ENCODE measurements around the gene PLPPR1. TPM values are rescaled to one million over a fixed set of nuclear protein-coding genes. Genes with fewer than 3 reads are reported as not detected.

Gene PLPPR1
- total RNA-seq, 1 experiment from 2014 or later = 2.4 TPM

DNA sequence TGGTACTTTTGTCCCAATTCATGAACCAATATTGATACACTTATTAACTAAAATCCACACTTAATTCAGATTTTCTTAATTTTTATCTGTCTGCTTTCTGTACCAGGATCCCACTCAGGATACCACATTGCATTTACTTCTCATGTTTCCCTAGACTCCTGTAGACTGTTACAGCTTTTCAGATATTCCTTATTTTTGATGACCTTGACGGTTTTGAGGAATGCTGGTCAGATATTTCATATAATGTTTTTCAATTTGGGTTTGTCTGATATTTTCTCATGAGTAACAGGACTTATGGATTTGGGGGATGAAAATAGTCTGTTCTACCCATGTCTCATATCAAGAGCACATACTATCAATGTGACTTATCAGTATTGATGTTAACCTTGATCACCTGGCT lies 37.4 kb downstream of the PLPPR1 start:
- H3K9me3 Mint-ChIP-seq = no peaks in the 10 kb centered on the region
- Histone ChIP-seq H3K79me1 (ENCODE audit: insufficient read depth, low read depth, low read length, poor library complexity, severe bottlenecking) (no peaks in the 10 kb centered on the region), H3K79me2 (ENCODE audit: insufficient read depth, low read length) (no peaks in the 10 kb centered on the region), H3K14ac (ENCODE audit: insufficient read depth, low read length) (no peak overlapping the region), H4K91ac (ENCODE audit: insufficient read length, low read depth, low read length) (no peak overlapping the region), H3K27ac (ENCODE audit: insufficient read length, low read depth, low read length) (no peak overlapping the region), H3K18ac (ENCODE audit: insufficient read length, low read depth, low read length) (no peak overlapping the region), H3K4me2 (ENCODE audit: insufficient read depth, insufficient read length, low read length) (no peak overlapping the region), H4K5ac (ENCODE audit: insufficient read length, low read depth, low read length) (no peak overlapping the region), H3K27me3 (ENCODE audit: insufficient read depth, low read length) (no peaks in the 10 kb centered on the region), H4K8ac (replicated peaks; ENCODE audit: insufficient read length, low read depth, low read length) (no peak overlapping the region), H2BK20ac (ENCODE audit: low read depth, low read length, poor library complexity, severe bottlenecking) (no peak overlapping the region), H2BK12ac (ENCODE audit: insufficient read length, low read depth, low read length) (no peak overlapping the region), H3K23ac (ENCODE audit: insufficient read length, low read depth, low read length) (no peak overlapping the region), H3T11ph (ENCODE audit: low read length) (no peak overlapping the region), H3K9ac (ENCODE audit: extremely low read depth, insufficient read length, low read length) (no peak overlapping the region), H3K23me2 (ENCODE audit: insufficient read length, low read depth, low read length, poor library complexity, severe bottlenecking) (no peaks in the 10 kb centered on the region), H3K4me1 (ENCODE audit: insufficient read depth, low read length) (0 out of 2 replicates have a peak, but pooled peaks cover 1% of the 10 kb centered on the region), H4K20me1 (ENCODE audit: control insufficient read depth, insufficient read depth, insufficient read length) (no peaks in the 10 kb centered on the region), H2AFZ (ENCODE audit: low read length) (no peak overlapping the region), H3K4ac (ENCODE audit: low read depth, low read length) (no peak overlapping the region), H3K9me3 (ENCODE audit: control insufficient read depth, low read depth, low read length) (no peaks in the 10 kb centered on the region), H2BK15ac (ENCODE audit: low read depth, low read length) (no peak overlapping the region), H2BK5ac (ENCODE audit: insufficient read length, low read length) (no peak overlapping the region), H2AK5ac (ENCODE audit: insufficient read length, low read length) (no peak overlapping the region), H2BK120ac (ENCODE audit: low read depth, low read length, poor library complexity, severe bottlenecking) (no peak overlapping the region), H3K56ac (ENCODE audit: insufficient read length, low read depth, low read length) (no peak overlapping the region)
- TF ChIP-seq, protein P1, sequence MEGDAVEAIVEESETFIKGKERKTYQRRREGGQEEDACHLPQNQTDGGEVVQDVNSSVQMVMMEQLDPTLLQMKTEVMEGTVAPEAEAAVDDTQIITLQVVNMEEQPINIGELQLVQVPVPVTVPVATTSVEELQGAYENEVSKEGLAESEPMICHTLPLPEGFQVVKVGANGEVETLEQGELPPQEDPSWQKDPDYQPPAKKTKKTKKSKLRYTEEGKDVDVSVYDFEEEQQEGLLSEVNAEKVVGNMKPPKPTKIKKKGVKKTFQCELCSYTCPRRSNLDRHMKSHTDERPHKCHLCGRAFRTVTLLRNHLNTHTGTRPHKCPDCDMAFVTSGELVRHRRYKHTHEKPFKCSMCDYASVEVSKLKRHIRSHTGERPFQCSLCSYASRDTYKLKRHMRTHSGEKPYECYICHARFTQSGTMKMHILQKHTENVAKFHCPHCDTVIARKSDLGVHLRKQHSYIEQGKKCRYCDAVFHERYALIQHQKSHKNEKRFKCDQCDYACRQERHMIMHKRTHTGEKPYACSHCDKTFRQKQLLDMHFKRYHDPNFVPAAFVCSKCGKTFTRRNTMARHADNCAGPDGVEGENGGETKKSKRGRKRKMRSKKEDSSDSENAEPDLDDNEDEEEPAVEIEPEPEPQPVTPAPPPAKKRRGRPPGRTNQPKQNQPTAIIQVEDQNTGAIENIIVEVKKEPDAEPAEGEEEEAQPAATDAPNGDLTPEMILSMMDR (conservative IDR thresholded peaks at IDR 0.05) = no peak
- no peak for DNase-seq
- H3K4me1 Mint-ChIP-seq = peaks cover 26 to 27% of the 10 kb centered on the region in 2 experiments
- H3K27ac Mint-ChIP-seq = no peak overlapping the region
- no peaks in the 10 kb centered on the region for H3K27me3 Mint-ChIP-seq (ENCODE audit: low read depth)
- no peak overlapping the region for H3K4me3 Mint-ChIP-seq
- WGBS (ENCODE audit: extremely low coverage, insufficient read length, low lambda C conversion rate) = no CpG with 5 or more reads among the region's 1 CpG
- no peaks in the 10 kb centered on the region for H3K36me3 Mint-ChIP-seq (ENCODE audit: insufficient read depth in 1 of 3, low read depth in 3 of 3)
